ENCODE measurements around the gene TMTC2. TPM values are rescaled to one million over a fixed set of nuclear protein-coding genes. Genes with fewer than 3 reads are reported as not detected.

TMTC2 gene
- total RNA-seq, 1 donor from 2014 or later, result 3.4 TPM

- Histone ChIP-seq H3K36me3 (no peaks in the 10 kb centered on the region), H3K9me3 (replicated peaks) (no peaks in the 10 kb centered on the region), H3K27ac (replicated peaks) (peak overlapping the region; percentile 42), H3K27me3 (ENCODE audit: low read depth) (no peaks in the 10 kb centered on the region), H3K4me1 (no peaks in the 10 kb centered on the region), H3K4me3 (no peak overlapping the region)
- no peak for TF ChIP-seq CTCF (IDR thresholded peaks at IDR 0.05; ENCODE audit: borderline replicate concordance)
- intact Hi-C loops (cut with micrococcal nuclease), result no loop called here
- DNase-seq, result no peak
Observed at GRCh38 chr12:82781309-82781997, 94.7 kb downstream of the TMTC2 start.

GRCh38 chr12:82783435-82783834 is 96.7 kb downstream of the TMTC2 start:
- Histone ChIP-seq H3K36me3 (no peaks in the 10 kb centered on the region), H3K27me3 (ENCODE audit: low read depth) (no peaks in the 10 kb centered on the region), H3K27ac (replicated peaks) (no peak overlapping the region), H3K9me3 (replicated peaks) (no peaks in the 10 kb centered on the region), H3K4me3 (no peak overlapping the region), H3K4me1 (no peaks in the 10 kb centered on the region)
- no peak for DNase-seq
- intact Hi-C loops (cut with micrococcal nuclease), result no loop called here
- no peak for TF ChIP-seq CTCF (IDR thresholded peaks at IDR 0.05; ENCODE audit: borderline replicate concordance)

- H3K27ac ChIP-seq (replicated peaks), result no peak overlapping the region
- H3K4me1 ChIP-seq, result no peaks in the 10 kb centered on the region
- no peaks in the 10 kb centered on the region for H3K27me3 ChIP-seq (ENCODE audit: low read depth)
- TF ChIP-seq CTCF (IDR thresholded peaks at IDR 0.05; ENCODE audit: borderline replicate concordance), result no peak
- intact Hi-C loops (cut with micrococcal nuclease), result no loop called here
- H3K36me3 ChIP-seq, result no peaks in the 10 kb centered on the region
- H3K4me3 ChIP-seq, result no peak overlapping the region
- no peaks in the 10 kb centered on the region for H3K9me3 ChIP-seq (replicated peaks)
- DNase-seq, result no peak
Observed at GRCh38 chr12:82787016-82787415, 100.3 kb downstream of the TMTC2 start.

- no peak for TF ChIP-seq CTCF (IDR thresholded peaks at IDR 0.05; ENCODE audit: borderline replicate concordance)
- intact Hi-C loops (cut with micrococcal nuclease), result no loop called here
- H3K27ac ChIP-seq (replicated peaks), result no peak overlapping the region
- no peaks in the 10 kb centered on the region for H3K4me1 ChIP-seq
- no peak overlapping the region for H3K4me3 ChIP-seq
- no peaks in the 10 kb centered on the region for H3K36me3 ChIP-seq
- no peaks in the 10 kb centered on the region for H3K27me3 ChIP-seq (ENCODE audit: low read depth)
- DNase-seq, result no peak
- no peaks in the 10 kb centered on the region for H3K9me3 ChIP-seq (replicated peaks)
Observed at GRCh38 chr12:82788594-82788993, 101.9 kb downstream of the TMTC2 start.

GRCh38 chr12:82789674-82790073 is 103.0 kb downstream of the TMTC2 start:
- TF ChIP-seq CTCF (IDR thresholded peaks at IDR 0.05; ENCODE audit: borderline replicate concordance), result no peak
- no peaks in the 10 kb centered on the region for H3K4me1 ChIP-seq
- intact Hi-C loops (cut with micrococcal nuclease), result no loop called here
- no peaks in the 10 kb centered on the region for H3K27me3 ChIP-seq (ENCODE audit: low read depth)
- H3K27ac ChIP-seq (replicated peaks), result no peak overlapping the region
- no peak overlapping the region for H3K4me3 ChIP-seq
- DNase-seq, result no peak
- no peaks in the 10 kb centered on the region for H3K9me3 ChIP-seq (replicated peaks)
- no peaks in the 10 kb centered on the region for H3K36me3 ChIP-seq

All from left ventricle myocardium inferior (tissue), 1 donor.